Muscle layer of duodenum (tissue), 2 donors: ENCODE results near the gene DHRS12.
"Not testable (repeated sequence)": the region's sequence is repeated elsewhere in the genome, so short reads cannot be mapped to it uniquely, and the experiment has no call there.

ENCODE experiments used
- H3K27ac ChIP-seq: one replicate; pipeline ENCODE4 v1.7.0; 2013; ENCODE audit warnings: mild to moderate bottlenecking, low read length
- H3K27me3 ChIP-seq: one replicate; pipeline ENCODE4 v1.7.0; 2013; ENCODE audit warnings: low read depth, mild to moderate bottlenecking, control low read depth, low read length
- H3K36me3 ChIP-seq, 2 donors: one replicate each; pipeline ENCODE4 v1.7.0; 2013; ENCODE audit warnings: low read length in 2 of 2, control low read depth in 1 of 2, mild to moderate bottlenecking in 1 of 2; ENCODE audit not compliant: insufficient read depth in 2 of 2, control insufficient read depth in 1 of 2
- H3K4me1 ChIP-seq, 2 donors: one replicate each; pipeline ENCODE4 v1.7.0; 2013; ENCODE audit warnings: low read length in 2 of 2, mild to moderate bottlenecking in 2 of 2, control low read depth in 1 of 2, moderate library complexity in 1 of 2; ENCODE audit not compliant: insufficient read depth in 2 of 2, control insufficient read depth in 1 of 2
- H3K4me3 ChIP-seq, 2 donors: one replicate each; pipeline ENCODE4 v1.7.0; 2013; ENCODE audit warnings: low read length in 2 of 2, low read depth in 1 of 2, mild to moderate bottlenecking in 1 of 2
- H3K9me3 ChIP-seq, 2 donors: one replicate each; pipeline ENCODE4 v1.7.0; 2013; ENCODE audit warnings: low read length in 2 of 2, control low read depth in 1 of 2, mild to moderate bottlenecking in 1 of 2; ENCODE audit not compliant: control insufficient read depth in 1 of 2
- donor health status: healthy.

DHRS12 gene

DNA sequence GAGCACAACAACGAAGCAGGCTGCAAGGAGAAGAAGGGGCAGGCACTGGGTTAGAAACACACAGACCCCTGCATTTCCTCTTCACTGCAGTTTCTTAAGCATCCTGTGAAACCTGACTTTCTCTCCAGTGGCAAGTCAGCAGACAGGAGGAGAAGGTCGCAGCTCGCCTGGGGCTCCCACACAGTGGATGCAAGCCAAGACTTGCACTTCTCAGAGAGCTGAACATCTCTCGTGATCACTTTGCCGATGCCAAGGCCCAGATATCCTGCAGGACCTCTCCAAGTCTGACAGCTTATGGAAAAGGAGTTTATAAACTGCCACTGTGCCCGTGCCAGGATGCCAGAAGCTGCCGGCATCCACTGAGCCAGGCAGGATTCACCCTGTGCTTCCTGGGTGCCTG is 22.6 kb upstream of the DHRS12 start:
- H3K27ac ChIP-seq: no peak overlapping the region
- H3K4me3 ChIP-seq: no peak overlapping the region
- peaks cover 4 to 20% of the 10 kb centered on the region in 2 donors for H3K4me1 ChIP-seq
- H3K9me3 ChIP-seq: no peaks in the 10 kb centered on the region
- H3K27me3 ChIP-seq: no peaks in the 10 kb centered on the region
- H3K36me3 ChIP-seq: no peaks in the 10 kb centered on the region

DNA sequence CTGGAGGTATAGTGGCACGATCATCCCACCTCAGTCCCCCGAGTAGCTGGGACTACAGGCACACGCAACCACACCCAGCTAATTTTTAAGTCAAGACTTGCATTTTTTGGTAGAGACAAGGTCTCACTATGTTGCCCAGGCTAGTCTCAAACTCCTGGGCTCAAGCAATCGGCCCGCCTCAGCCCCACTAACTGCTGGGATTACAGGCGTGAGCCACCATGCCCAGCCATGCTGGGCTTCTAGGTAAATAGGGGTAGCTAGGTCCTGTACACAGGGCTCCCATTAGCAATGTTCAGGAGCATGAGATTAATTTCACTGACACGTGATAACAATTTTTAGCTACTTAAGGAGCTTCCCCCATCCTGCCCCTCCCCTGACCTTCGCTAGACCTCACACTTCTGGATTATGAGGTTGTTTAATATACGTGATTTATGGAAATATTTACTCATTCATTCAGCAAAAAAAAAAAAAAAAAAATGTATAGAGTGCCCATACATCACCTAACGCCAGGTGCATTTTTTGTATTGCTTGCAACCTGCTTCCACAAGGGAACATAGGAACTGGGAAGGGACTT is 21.8 kb upstream of the DHRS12 start:
- Histone ChIP-seq H3K36me3 (no peaks in the 10 kb centered on the region), H3K9me3 (no peaks in the 10 kb centered on the region), H3K27ac (no peak overlapping the region), H3K27me3 (no peaks in the 10 kb centered on the region), H3K4me3 (no peak overlapping the region), H3K4me1 (peaks cover 4 to 20% of the 10 kb centered on the region in 2 donors)

DNA sequence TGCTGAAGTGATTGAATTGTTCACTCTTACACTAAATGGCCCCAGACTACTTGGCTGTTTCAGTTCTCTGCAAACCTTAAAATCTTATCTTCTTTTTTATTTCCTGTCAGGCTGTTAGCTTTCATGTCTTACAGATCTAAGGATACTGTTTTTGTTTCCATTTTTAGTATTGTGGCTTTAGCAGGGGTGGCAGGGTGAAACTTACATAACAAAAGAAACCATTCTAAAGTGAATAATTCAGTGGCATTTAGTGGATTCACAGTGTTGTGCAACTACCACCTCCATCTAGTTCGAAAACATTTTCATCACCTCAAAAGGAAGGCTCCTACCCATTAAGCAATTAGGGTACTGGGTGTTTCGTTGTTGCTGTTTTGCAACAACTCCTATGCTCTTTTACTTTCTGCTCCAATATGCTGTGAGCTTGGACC is 21.2 kb upstream of the DHRS12 start:
- Histone ChIP-seq H3K36me3 (no peaks in the 10 kb centered on the region), H3K27me3 (no peaks in the 10 kb centered on the region), H3K27ac (no peak overlapping the region), H3K9me3 (no peaks in the 10 kb centered on the region), H3K4me1 (peaks cover 4 to 20% of the 10 kb centered on the region in 2 donors), H3K4me3 (no peak overlapping the region)

DNA sequence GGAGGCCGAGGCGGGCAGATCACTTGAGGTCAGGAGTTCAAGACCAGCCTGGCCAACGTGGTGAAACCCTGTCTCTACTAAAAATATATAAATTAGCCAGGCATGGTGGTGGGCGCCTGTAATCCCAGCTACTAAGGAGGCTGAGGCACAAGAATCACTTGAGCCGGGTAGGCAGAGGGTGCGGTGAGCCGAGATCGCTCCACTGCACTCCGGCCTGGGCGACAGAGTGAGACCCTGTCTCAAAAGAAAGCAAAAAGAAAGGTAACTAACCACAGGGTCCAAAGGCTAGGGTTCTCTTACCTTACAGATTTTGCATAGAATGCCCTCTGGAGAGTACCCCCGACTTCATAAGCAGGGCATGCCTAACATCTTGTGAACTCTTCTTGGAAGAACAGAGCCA is 20.7 kb upstream of the DHRS12 start:
- not testable (repeated sequence) for H3K27ac ChIP-seq, H3K9me3 ChIP-seq, H3K36me3 ChIP-seq, H3K4me3 ChIP-seq, H3K27me3 ChIP-seq
- H3K4me1 ChIP-seq: peaks cover 4 to 20% of the 10 kb centered on the region in 2 donors

DNA sequence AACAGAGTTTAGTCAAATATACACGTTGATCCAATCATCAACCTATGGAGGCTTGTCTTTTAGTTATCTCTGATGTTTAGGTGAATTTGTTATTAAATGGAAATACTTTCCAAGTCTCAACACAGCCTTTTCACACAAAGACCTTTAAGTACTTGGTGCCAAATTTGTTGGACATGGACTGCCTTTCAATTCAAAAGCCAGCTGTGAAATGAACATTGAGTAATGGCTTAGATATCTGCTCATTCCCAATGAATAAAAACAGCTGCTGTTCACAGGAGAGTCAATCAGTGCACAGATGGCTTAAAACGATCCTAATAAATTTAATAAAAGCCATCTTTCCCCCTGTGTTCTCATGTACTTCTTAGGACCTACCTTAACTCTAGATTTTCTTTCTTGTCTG is 19.9 kb upstream of the DHRS12 start:
- Histone ChIP-seq H3K9me3 (no peaks in the 10 kb centered on the region), H3K27me3 (no peaks in the 10 kb centered on the region), H3K27ac (no peak overlapping the region), H3K36me3 (no peaks in the 10 kb centered on the region), H3K4me1 (peaks cover 7 to 28% of the 10 kb centered on the region in 2 donors), H3K4me3 (no peak overlapping the region)

DNA sequence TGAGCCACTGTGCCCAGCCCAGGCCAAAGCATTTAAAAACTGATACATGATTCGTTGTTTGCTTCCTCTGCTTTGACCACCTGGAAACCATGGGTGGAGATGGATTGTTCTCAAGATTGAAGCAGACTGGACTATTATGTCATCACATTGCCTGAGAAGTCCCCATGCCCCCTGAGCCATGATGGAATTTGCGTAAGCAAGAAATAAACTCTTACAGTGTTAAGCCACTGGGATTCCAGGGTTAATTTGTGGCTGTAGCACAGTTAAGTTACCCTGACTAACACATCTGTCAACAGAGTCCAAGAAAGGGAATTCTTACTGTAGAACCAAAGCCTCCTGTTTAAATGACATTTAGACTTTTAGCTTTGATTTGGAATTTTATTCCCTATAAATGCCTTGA is 19.4 kb upstream of the DHRS12 start:
- Histone ChIP-seq H3K27ac (no peak overlapping the region), H3K36me3 (no peaks in the 10 kb centered on the region), H3K27me3 (no peaks in the 10 kb centered on the region), H3K9me3 (no peaks in the 10 kb centered on the region), H3K4me3 (no peak overlapping the region), H3K4me1 (peaks cover 7 to 31% of the 10 kb centered on the region in 2 donors)

DNA sequence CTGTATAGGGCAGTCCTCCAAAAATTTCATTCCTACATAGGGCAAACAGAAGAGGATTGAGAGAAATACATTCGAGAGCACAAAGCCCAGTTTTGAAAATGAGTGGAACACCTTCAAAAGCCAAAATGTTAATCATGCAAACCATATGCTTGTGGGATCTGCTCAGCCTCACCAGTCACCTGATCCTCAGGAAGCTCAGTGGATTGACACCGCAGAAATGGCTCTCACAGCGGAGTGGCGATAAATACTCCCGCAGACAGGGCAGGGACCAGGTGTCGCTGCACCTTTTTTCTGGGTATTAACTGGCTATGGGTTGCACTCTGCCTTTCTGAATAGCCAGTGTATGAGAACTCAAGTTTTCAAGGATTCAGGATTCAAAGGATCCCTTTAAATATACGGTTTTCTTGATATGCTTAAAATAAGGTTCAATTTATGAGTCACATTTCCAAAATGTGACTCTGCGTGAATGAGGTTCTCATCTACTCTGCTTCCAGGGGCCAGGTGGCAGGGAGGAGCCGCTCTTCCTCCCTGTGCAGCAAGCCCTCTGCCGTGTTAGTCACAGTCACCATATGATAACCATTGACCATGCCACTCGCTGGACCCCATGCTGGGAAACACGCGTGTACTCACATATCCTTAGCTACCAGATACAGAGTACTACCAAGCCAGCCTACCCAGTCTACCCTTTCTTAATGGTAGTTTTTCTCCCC is 18.3 kb upstream of the DHRS12 start:
- H3K4me3 ChIP-seq: no peak overlapping the region
- no peak overlapping the region for H3K27ac ChIP-seq
- peaks cover 7 to 31% of the 10 kb centered on the region in 2 donors for H3K4me1 ChIP-seq
- H3K27me3 ChIP-seq: no peaks in the 10 kb centered on the region
- H3K9me3 ChIP-seq: no peaks in the 10 kb centered on the region
- H3K36me3 ChIP-seq: no peaks in the 10 kb centered on the region

DNA sequence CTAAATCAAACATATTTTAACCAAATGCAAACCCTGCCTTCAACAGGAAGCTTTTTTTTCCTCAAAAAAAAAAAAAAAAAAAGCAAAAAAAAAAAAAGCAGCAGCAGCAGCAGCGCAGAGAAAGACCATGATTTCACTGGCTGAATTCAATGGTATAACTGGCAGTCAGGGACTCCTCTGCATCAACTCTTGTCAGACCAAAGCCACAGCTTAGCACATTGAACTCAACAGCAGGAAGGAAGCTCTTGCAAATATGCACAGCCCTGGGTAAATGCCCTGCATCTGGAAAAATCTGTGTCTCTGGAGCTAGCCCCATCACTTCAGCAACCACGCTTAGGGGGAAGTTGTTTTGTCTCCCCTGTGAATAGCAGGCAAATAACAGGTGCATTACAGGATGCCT is 17.6 kb upstream of the DHRS12 start:
- H3K4me1 ChIP-seq: peaks cover 7 to 25% of the 10 kb centered on the region in 2 donors
- H3K27ac ChIP-seq: no peak overlapping the region
- H3K9me3 ChIP-seq: no peaks in the 10 kb centered on the region
- H3K27me3 ChIP-seq: no peaks in the 10 kb centered on the region
- no peak overlapping the region for H3K4me3 ChIP-seq
- no peaks in the 10 kb centered on the region for H3K36me3 ChIP-seq

DNA sequence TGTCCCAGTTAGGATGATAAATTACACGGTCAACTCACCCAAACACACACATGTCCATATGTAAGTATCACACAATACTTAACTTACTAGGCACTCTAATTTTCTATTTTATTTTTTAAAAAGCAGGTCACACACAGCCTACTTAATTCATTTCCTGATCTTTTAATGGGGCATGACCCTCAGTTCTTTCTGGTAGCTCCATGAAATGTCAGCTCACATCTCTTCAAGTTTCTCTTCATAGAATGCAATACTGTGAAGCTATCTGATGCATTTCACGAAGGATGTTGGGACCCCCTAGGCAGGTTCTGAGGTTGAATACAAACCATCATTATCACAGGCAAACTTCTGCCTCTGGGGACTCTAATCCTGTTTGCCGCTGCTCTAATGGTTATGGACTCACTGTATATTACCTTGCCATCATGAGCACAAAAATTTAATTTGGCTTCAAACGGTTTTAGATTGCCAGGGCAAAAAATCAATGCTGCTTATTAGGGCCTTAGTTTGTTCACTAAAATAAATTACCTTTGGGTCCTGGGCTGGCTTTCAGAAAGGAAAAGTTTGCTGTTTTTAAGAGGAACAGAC is 16.1 kb upstream of the DHRS12 start:
- no peaks in the 10 kb centered on the region for H3K36me3 ChIP-seq
- H3K9me3 ChIP-seq: no peaks in the 10 kb centered on the region
- no peak overlapping the region for H3K4me3 ChIP-seq
- no peaks in the 10 kb centered on the region for H3K27me3 ChIP-seq
- peaks cover 3 to 16% of the 10 kb centered on the region in 2 donors for H3K4me1 ChIP-seq
- no peak overlapping the region for H3K27ac ChIP-seq

DNA sequence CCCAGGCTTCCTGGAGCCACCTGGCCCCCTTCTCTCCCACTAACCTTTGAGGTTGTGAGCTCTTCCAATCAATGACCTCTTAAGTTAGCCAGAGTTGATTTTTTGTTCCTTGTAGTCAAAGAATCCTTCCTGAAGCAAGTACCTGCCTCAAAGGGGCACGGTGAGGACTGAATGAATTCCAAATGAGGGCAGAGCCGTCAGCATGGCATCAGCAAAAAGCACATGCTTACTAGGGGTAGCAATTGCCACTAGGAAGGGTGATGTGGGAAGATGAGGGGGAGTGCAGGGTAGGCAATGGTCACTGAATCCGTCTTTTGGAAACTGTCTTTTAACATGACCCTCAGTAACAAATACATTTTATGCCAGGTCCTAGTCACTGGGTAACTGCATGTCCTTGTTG is 15.6 kb upstream of the DHRS12 start:
- Histone ChIP-seq H3K9me3 (no peaks in the 10 kb centered on the region), H3K4me3 (no peak overlapping the region), H3K27ac (no peak overlapping the region), H3K36me3 (no peaks in the 10 kb centered on the region), H3K27me3 (no peaks in the 10 kb centered on the region), H3K4me1 (peaks cover 3 to 19% of the 10 kb centered on the region in 2 donors)

DNA sequence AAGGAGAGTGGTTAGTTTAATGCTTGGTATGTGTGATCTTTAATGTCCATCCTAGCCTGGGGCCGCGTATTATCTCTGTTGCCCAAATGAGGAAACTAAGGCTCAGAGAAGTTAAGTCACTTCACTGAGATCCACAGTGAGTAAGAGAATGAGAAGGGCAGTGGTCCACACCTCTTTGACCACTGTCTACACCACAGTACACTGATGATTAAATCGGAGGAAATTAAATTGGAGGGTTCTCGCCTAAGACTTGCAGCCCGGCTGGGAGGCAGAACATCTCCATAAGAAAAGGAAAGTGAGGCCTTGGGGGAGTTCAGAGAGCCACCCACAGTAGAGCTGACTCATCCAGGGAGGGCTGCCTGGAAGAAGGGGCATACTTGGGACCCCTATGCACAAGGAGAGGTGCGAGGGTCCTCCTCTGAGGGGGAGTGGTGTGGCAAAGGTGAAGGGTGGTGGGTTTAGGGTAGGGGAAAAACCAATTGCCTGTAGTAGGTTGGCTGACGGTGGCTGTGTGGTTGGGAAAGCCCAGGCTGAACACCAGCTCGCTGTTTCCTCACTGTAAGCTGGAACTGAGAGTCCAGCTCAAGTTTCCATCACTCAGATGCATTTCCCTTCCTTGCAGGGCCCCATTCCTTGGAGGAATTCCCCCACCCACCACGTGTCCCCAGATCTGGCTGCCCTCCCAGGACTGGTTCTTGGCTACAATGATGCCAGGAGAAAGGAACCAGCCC is 15.0 kb upstream of the DHRS12 start:
- Histone ChIP-seq H3K4me1 (peaks cover 3 to 19% of the 10 kb centered on the region in 2 donors), H3K27me3 (no peaks in the 10 kb centered on the region), H3K4me3 (no peak overlapping the region), H3K9me3 (no peaks in the 10 kb centered on the region), H3K36me3 (no peaks in the 10 kb centered on the region), H3K27ac (no peak overlapping the region)
